Measurements from ENCODE around the gene AKR1C1.
"Not testable (repeated sequence)": the region's sequence is repeated elsewhere in the genome, so short reads cannot be mapped to it uniquely, and the experiment has no call there.

GRCh38 chr10:5031588-5031987 lies 68.4 kb downstream of the AKR1C1 start:
- TF ChIP-seq POLR2A, POLR2AphosphoS5, CTCF, EP300 (IDR thresholded peaks at IDR 0.05): not testable (repeated sequence)
